B cell (primary cell): Measurements from ENCODE around the gene TELO2. TPM values are rescaled to one million over a fixed set of nuclear protein-coding genes. Genes with fewer than 3 reads are reported as not detected.

Experiments
- ATAC-seq: fragments of 200-7000 bp; cut with Tn5 transposase; one replicate; pipeline ENCODE4 v1.10.0; 2021; ENCODE audit warnings: low read depth, mild to moderate bottlenecking, moderate number of reproducible peaks, moderate library complexity
- CTCF ChIA-PET: fragments of 350-600 bp; sonication (Branson Sonifier 250); formaldehyde crosslinking; loops from one replicate; lab custom pipeline; 2021; ENCODE audit warnings: antibody characterized with exemption, inconsistent platforms; lab: Charles Lee
- POLR2A ChIA-PET: fragments of 350-600 bp; sonication (Branson Sonifier 250); formaldehyde crosslinking; loops from one replicate; lab custom pipeline; 2021; ENCODE audit warnings: antibody characterized with exemption; lab: Charles Lee
- DNase-seq: peaks from one replicate; pipeline ENCODE4 v3.0.0; 2013
- H2AFZ ChIP-seq: 2 replicates; pipeline ENCODE4 v1.6.1; 2012; ENCODE audit warnings: mild to moderate bottlenecking, low read depth, low read length; ENCODE audit not compliant: insufficient read depth, poor library complexity, severe bottlenecking
- H3K27ac ChIP-seq, 2 donors: 1 replicate in 1 of 2; 2 replicates in 1 of 2; pipeline ENCODE4 v1.5.1; 2012 to 2013; ENCODE audit warnings: low read length in 2 of 2, mild to moderate bottlenecking in 2 of 2, moderate library complexity in 1 of 2
- H3K27me3 ChIP-seq, 4 experiments: fragments of 200-600 bp in 1 of 4; sonication (generic) in 1 of 4; replicated peaks in 1 of 4; 1 replicate in 2 of 4; 2 replicates in 2 of 4; pipeline versions ENCODE4 v1.6.1 to v1.7.0; 2013 to 2016; ENCODE audit warnings: low read length in 3 of 4, mild to moderate bottlenecking in 2 of 4, mixed read lengths in 1 of 4, moderate library complexity in 1 of 4; ENCODE audit not compliant: insufficient read depth in 4 of 4, control insufficient read depth in 3 of 4; ENCODE audit errors: control extremely low read depth in 1 of 4
- H3K36me3 ChIP-seq, 2 experiments: replicated peaks in 1 of 2; 1 replicate in 1 of 2; 2 replicates in 1 of 2; pipeline versions ENCODE4 v1.6.1 to v1.7.1; 2013; ENCODE audit warnings: low read length in 1 of 2; ENCODE audit not compliant: insufficient read depth in 2 of 2, control insufficient read depth in 1 of 2; ENCODE audit errors: control extremely low read depth in 1 of 2, extremely low read depth in 1 of 2
- H3K4me1 ChIP-seq, 2 donors: fragments of 200-600 bp in 1 of 2; sonication (generic) in 1 of 2; 1 replicate in 1 of 2; 2 replicates in 1 of 2; pipeline versions ENCODE4 v1.5.1 to v1.6.1; 2013 to 2017; ENCODE audit warnings: low read length in 2 of 2; ENCODE audit not compliant: control insufficient read depth in 2 of 2, insufficient read depth in 2 of 2
- H3K4me2 ChIP-seq: replicated peaks from 2 replicates; pipeline ENCODE3; 2012; ENCODE audit warnings: mild to moderate bottlenecking, low read depth, low read length; ENCODE audit not compliant: poor library complexity, severe bottlenecking
- H3K4me3 ChIP-seq, 5 experiments: fragments of 200-600 bp in 1 of 5; sonication (generic) in 1 of 5; 1 replicate in 3 of 5; 2 replicates in 2 of 5; pipeline versions ENCODE4 v1.5.1 to v1.7.0; 2011 to 2016; ENCODE audit warnings: low read length in 4 of 5, mild to moderate bottlenecking in 4 of 5, low read depth in 2 of 5, control low read depth in 1 of 5, moderate library complexity in 1 of 5; ENCODE audit not compliant: insufficient read depth in 1 of 5; ENCODE audit errors: control extremely low read depth in 1 of 5, extremely low read depth in 1 of 5
- H3K79me2 ChIP-seq: fragments of 200-600 bp; sonication (generic); one replicate; pipeline ENCODE4 v1.6.0; 2016; ENCODE audit warnings: low read length; ENCODE audit not compliant: control insufficient read depth, insufficient read depth
- H3K9ac ChIP-seq: fragments of 200-600 bp; sonication (generic); 2 replicates; pipeline ENCODE4 v1.6.1; 2017; ENCODE audit warnings: mild to moderate bottlenecking, low read length, moderate library complexity
- H3K9me3 ChIP-seq, 3 donors: one replicate each; pipeline versions ENCODE4 v1.6.1 to v1.7.1; 2013; ENCODE audit warnings: low read length in 2 of 3; ENCODE audit not compliant: control insufficient read depth in 2 of 3, insufficient read depth in 1 of 3; ENCODE audit errors: control extremely low read depth in 1 of 3
- H4K20me1 ChIP-seq: 2 replicates; pipeline ENCODE4 v1.6.0; 2012; ENCODE audit warnings: mild to moderate bottlenecking, low read length; ENCODE audit not compliant: insufficient read depth, control insufficient read depth, poor library complexity, severe bottlenecking
- H3K27ac Mint-ChIP-seq: one replicate; pipeline ENCODE4 v1.8.0; 2021; ENCODE audit warnings: mixed read lengths
- H3K27me3 Mint-ChIP-seq: one replicate; pipeline ENCODE4 v1.8.0; 2021; ENCODE audit warnings: mixed read lengths
- H3K4me1 Mint-ChIP-seq: one replicate; pipeline ENCODE4 v1.8.0; 2021; ENCODE audit warnings: mixed read lengths
- H3K4me3 Mint-ChIP-seq: one replicate; pipeline ENCODE4 v1.8.0; 2021; ENCODE audit warnings: mixed read lengths
- H3K9me3 Mint-ChIP-seq: one replicate; pipeline ENCODE4 v1.8.0; 2022; ENCODE audit warnings: mixed read lengths; ENCODE audit not compliant: insufficient read depth
- CTCF ChIP-seq: fragments of 200-600 bp; IDR thresholded peaks from one replicate; pipeline ENCODE4 v1.8.0; 2022; ENCODE audit warnings: antibody characterized with exemption, mild to moderate bottlenecking
- EZH2 ChIP-seq: IDR thresholded peaks from 2 replicates; pipeline ENCODE4 v1.6.1; 2012; ENCODE audit warnings: borderline replicate concordance, low read depth, mild to moderate bottlenecking, moderate library complexity, low read length; ENCODE audit not compliant: insufficient read depth, poor library complexity, severe bottlenecking
- WGBS: methylation state at CpG from one replicate; pipeline ENCODE4 v1.1.5; 2013; ENCODE audit warnings: missing lambda C conversion rate; ENCODE audit not compliant: insufficient coverage; 5-methylcytosine and 5-hydroxymethylcytosine counted together
- intact Hi-C: fragments of 100-400 bp; cut with micrococcal nuclease; formaldehyde crosslinking; loops from one replicate; pipeline ENCODE4 v1.10.0; 2022
- polyA plus RNA-seq: library from polyadenylated mRNA; depleted of rRNA; stranded (reverse); fragments of >200 nt; gene quantifications from 2 replicates; pipeline ENCODE4 v1.2.3, GENCODE V29; 2012
- total RNA-seq, 2 donors: library from RNA; stranded (reverse); fragments of 120-200 nt in 1 of 2; gene quantifications; 1 replicate in 1 of 2; 2 replicates in 1 of 2; pipeline versions ENCODE4 v1.2.3 to v1.2.4, GENCODE V29; 2013 to 2022

TELO2 gene
- total and polyA plus RNA-seq, 2 donors (not counting 1 experiment from before 2014, with no cell fraction given) = 81.9 to 136 TPM

GRCh38 chr16:1471569-1472194 is 21.5 kb upstream of the TELO2 start:
- no peaks in the 10 kb centered on the region for H3K27me3 ChIP-seq
- Mint-ChIP-seq H3K27me3 (no peaks in the 10 kb centered on the region), H3K27ac (peak overlapping the region; percentile 93), H3K4me1 (peaks cover 57% of the 10 kb centered on the region), H3K4me3 (peak overlapping the region; percentile 65), H3K9me3 (no peaks in the 10 kb centered on the region)
- intact Hi-C loops = no loop called here
- peak overlapping the region in 2 of 5 experiments; percentile 5 to 9 for H3K4me3 ChIP-seq
- no peaks in the 10 kb centered on the region for H3K9me3 ChIP-seq
- no peak overlapping the region for H3K9ac ChIP-seq
- H3K27ac ChIP-seq = peak overlapping the region; percentile 76 to 96
- peak overlapping the region; percentile 97 for H3K4me2 ChIP-seq
- ChIA-PET POLR2A (interaction anchor here (1.0 to 2.1 kb wide), 4 partner anchors 9 to 51 kb away, joined by 3 to 12 read pairs (median 6); partner anchors contain the start of genes TELO2 and UQCC4), CTCF (interaction anchor here (1.4 to 1.5 kb wide), 3 partner anchors 8 to 108 kb away, joined by 3 to 7 read pairs (median 3); no protein-coding TSS in a partner anchor)
- peaks cover 42 to 68% of the 10 kb centered on the region in 2 donors for H3K4me1 ChIP-seq
- no peak for TF ChIP-seq CTCF
- H3K36me3 ChIP-seq = no peaks in the 10 kb centered on the region
- H3K79me2 ChIP-seq = peaks cover 96% of the 10 kb centered on the region
- H2AFZ ChIP-seq = no peak overlapping the region
- ATAC-seq (no peak), DNase-seq (no peak)
- 58% methylated on average over 24 of the region's 26 CpGs for WGBS
- H4K20me1 ChIP-seq = peaks cover 37% of the 10 kb centered on the region

GRCh38 chr16:1472974-1473373 is 20.2 kb upstream of the TELO2 start:
- peaks cover 90% of the 10 kb centered on the region for H3K79me2 ChIP-seq
- no peaks in the 10 kb centered on the region for H3K36me3 ChIP-seq
- peaks cover 24% of the 10 kb centered on the region for H4K20me1 ChIP-seq
- Mint-ChIP-seq H3K4me1 (peaks cover 53% of the 10 kb centered on the region), H3K27me3 (no peaks in the 10 kb centered on the region), H3K4me3 (peak overlapping the region; percentile 91), H3K27ac (peak overlapping the region; percentile 91), H3K9me3 (no peaks in the 10 kb centered on the region)
- TF ChIP-seq EZH2 = no peak
- TF ChIP-seq CTCF = no peak
- no peak overlapping the region for H2AFZ ChIP-seq
- no peak overlapping the region for H3K4me3 ChIP-seq
- H3K9me3 ChIP-seq = no peaks in the 10 kb centered on the region
- intact Hi-C loops = no loop called here
- H3K4me2 ChIP-seq = peak overlapping the region; percentile 97
- DNase-seq = no peak
- ChIA-PET POLR2A (interaction anchor here (0.7 to 2.5 kb wide), 6 partner anchors 8 to 310 kb away, joined by 3 to 12 read pairs (median 4); partner anchors contain the start of genes NUBP2, TELO2 and UQCC4), CTCF (interaction anchor here (0.7 to 1.5 kb wide), 2 partner anchors 44 to 70 kb away, joined by 3 to 7 read pairs; no protein-coding TSS in a partner anchor)
- WGBS = 94% methylated on average over 2 of the region's 3 CpGs
- no peak for ATAC-seq
- no peak overlapping the region for H3K9ac ChIP-seq
- peak overlapping the region in 1 of 2 donors; percentile 96 for H3K27ac ChIP-seq
- peaks cover 42 to 59% of the 10 kb centered on the region in 2 donors for H3K4me1 ChIP-seq
- no peaks in the 10 kb centered on the region for H3K27me3 ChIP-seq
